Mucosa of rectum (tissue), 2 donors: ENCODE data around the gene LCN6.
"Not testable (repeated sequence)": the region's sequence is repeated elsewhere in the genome, so short reads cannot be mapped to it uniquely, and the experiment has no call there.

ENCODE experiments used
- H3K27ac ChIP-seq, 2 donors: one replicate each; pipeline ENCODE4 v1.7.0; 2013; ENCODE audit warnings: inconsistent platforms in 2 of 2, low read depth in 2 of 2, low read length in 2 of 2
- H3K27me3 ChIP-seq, 2 donors: one replicate each; pipeline ENCODE4 v1.7.0; 2013; ENCODE audit warnings: low read length in 2 of 2; ENCODE audit not compliant: control insufficient read depth in 2 of 2, insufficient read depth in 2 of 2
- H3K36me3 ChIP-seq, 2 donors: one replicate each; pipeline ENCODE4 v1.7.0; 2013; ENCODE audit warnings: low read length in 2 of 2; ENCODE audit not compliant: control insufficient read depth in 2 of 2, insufficient read depth in 2 of 2
- H3K4me1 ChIP-seq, 2 donors: one replicate each; pipeline ENCODE4 v1.7.0; 2013; ENCODE audit warnings: low read length in 2 of 2, mild to moderate bottlenecking in 1 of 2; ENCODE audit not compliant: control insufficient read depth in 2 of 2, insufficient read depth in 2 of 2
- H3K4me3 ChIP-seq, 2 donors: one replicate each; pipeline ENCODE4 v1.7.0; 2013; ENCODE audit warnings: low read length in 2 of 2
- H3K9ac ChIP-seq, 2 donors: one replicate each; pipeline ENCODE4 v1.7.0; 2013; ENCODE audit warnings: low read length in 2 of 2, low read depth in 1 of 2, mild to moderate bottlenecking in 1 of 2
- H3K9me3 ChIP-seq, 2 donors: one replicate each; pipeline ENCODE4 v1.7.0; 2013; ENCODE audit warnings: low read length in 2 of 2; ENCODE audit not compliant: control insufficient read depth in 2 of 2
- donor health status: healthy.
- donor health status: Normal muscosa, but diverticular disease.

Gene LCN6

DNA sequence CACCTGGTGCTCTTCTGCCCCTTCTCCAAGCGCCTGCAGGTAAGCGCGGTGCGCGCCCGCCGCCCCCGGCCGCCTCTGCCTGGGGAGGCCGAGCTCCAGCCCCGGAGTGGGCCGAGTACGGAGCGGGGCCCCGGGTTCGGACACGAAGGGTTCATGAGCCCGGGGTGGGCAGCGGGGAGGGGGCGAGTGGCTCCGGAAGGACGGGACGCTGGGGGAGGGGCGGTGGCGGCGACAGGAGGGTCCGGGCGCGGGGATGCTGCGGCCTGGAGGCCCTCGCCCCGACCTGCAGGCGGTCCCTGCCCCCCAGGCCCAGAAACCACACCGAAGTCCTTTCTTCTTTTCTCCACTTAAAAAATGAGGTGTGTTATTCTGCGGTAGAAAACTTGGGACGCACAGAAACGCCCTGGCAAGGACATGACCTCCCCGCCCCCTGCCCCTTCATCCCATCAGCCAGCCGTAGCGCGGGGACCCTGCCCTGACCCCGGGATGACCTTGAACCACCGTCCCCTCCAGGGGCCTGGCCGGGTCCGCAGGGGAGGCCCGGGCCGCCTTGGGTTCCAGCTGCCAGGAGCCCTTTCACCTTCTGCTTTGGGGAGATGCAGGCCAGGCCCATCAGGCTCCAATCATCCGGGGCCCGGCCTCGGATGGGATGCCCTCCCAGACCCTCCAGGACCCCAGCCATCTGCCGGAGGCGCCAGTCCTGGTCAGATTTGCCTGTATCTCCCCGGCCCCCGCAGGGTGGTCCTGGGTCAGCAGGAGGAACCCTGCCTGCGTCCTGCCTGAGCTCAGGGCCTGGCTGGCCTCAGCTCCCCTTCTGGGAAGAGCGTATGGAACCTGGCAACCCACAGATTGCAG is 35.4 kb downstream of the LCN6 start:
- Histone ChIP-seq H3K4me3 (no peak overlapping the region), H3K9me3 (no peaks in the 10 kb centered on the region), H3K4me1 (no peaks in the 10 kb centered on the region), H3K27ac (no peak overlapping the region), H3K9ac (no peak overlapping the region), H3K27me3 (peaks cover 17 to 26% of the 10 kb centered on the region in 2 donors), H3K36me3 (no peaks in the 10 kb centered on the region)

DNA sequence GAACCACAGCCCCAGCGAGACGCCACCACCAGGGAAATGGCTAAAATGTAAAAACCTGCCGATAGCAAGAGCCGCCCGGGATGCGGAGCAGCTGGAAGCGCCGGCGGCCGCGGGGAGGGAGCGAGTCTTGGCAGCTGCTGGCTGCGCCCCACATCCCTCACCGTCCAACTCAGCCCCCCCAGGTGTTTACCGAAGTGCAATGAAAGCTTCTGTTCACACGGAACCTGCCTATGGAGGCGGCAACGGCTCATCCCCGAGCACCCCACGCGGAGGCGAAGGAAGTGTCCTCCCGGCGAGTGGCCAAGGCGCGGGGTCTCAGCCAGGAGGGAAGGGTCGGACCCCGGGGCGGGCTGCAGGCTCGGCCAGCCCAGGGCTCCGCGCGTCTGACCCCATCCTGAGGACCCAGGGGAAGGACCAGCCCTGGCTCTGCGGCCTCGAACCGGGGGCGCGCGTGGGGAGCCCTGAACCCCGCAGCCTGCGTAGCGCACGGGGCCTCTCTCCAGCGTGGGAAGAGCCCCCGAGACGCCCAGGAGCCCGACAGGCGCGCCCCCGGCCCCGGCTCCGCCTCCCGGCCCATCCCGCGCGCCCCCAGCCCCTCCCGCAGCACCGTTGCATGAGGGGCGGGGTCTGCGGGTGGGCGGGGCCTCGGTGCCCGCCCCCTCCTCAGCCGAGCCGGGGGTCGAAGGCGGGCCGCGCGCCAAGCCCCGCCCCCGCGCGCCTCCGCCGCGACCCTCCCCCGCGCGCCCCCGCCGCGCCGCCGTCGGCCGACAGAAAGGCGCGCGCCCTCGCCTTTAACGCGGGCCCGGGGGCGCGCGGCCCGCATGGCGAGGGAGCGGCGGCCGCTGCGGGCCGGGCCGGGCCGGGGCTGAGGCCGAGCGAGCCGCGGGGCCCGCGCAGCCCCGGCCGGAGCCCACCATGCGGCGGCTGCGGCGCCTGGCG is 36.3 kb downstream of the LCN6 start, which contains the start of gene DIPK1B:
TSS of gene DIPK1B (plus strand) at position 822 of the 939 bp plus-strand sequence. CDS start at position 916, 94 bp downstream.
- no peak within 1 kb of the TSS for H3K9ac ChIP-seq
- H3K27ac ChIP-seq: no peak within 1 kb of the TSS
- peak within 1 kb of the TSS in 1 of 2 donors; percentile 5 for H3K4me3 ChIP-seq
- peaks cover 17 to 29% of the 10 kb centered on the region in 2 donors for H3K27me3 ChIP-seq
- H3K4me1 ChIP-seq: no peaks in the 10 kb centered on the region
- H3K36me3 ChIP-seq: no peaks in the 10 kb centered on the region
- no peaks in the 10 kb centered on the region for H3K9me3 ChIP-seq

DNA sequence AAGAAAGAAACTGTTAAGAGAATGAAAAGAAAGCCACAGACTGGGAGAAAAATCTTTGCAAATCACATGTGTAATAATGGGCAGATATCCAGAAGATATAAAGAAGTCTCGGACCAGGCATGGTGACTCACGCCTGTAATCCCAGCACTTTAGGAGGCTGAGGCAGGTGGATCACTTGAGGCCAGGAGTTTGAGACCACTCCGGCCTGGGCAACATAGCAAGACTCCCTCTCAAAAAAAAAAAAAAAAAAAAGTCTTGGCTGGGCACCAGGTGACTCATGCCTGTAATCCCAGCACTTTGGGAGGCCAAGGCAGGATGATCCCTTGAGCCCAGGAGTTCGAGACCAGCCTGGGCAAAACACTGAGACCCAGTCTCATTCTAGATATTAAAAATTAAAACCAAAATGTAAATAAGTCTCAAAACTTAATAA is 37.1 kb downstream of the LCN6 start:
- H3K27me3 ChIP-seq: peaks cover 17 to 29% of the 10 kb centered on the region in 2 donors
- H3K4me1 ChIP-seq, H3K36me3 ChIP-seq, H3K4me3 ChIP-seq, H3K9me3 ChIP-seq, H3K9ac ChIP-seq, H3K27ac ChIP-seq: not testable (repeated sequence)

DNA sequence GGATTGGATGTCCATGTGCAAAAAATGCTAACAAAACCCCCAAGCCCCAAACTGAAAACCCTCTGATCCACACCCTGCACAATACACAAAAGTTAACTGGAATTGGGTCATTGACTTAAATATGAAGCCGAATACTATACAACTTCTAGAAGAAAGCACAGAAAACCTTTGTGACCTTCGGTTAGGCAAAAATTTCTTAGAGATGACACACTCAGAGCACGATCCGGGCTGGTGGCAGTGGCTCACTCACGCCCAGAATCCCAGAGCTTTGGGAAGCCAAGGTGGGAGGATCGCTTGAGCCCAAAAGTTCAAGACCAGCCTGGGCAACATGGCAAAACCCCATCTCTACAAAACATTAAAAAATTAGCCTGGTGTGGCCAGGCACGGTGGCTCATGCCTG is 37.8 kb downstream of the LCN6 start:
- no peak overlapping the region for H3K9ac ChIP-seq
- H3K36me3 ChIP-seq: no peaks in the 10 kb centered on the region
- H3K4me1 ChIP-seq: no peaks in the 10 kb centered on the region
- H3K27ac ChIP-seq: no peak overlapping the region
- no peak overlapping the region for H3K4me3 ChIP-seq
- H3K9me3 ChIP-seq: no peaks in the 10 kb centered on the region
- H3K27me3 ChIP-seq: peaks cover 12 to 24% of the 10 kb centered on the region in 2 donors

DNA sequence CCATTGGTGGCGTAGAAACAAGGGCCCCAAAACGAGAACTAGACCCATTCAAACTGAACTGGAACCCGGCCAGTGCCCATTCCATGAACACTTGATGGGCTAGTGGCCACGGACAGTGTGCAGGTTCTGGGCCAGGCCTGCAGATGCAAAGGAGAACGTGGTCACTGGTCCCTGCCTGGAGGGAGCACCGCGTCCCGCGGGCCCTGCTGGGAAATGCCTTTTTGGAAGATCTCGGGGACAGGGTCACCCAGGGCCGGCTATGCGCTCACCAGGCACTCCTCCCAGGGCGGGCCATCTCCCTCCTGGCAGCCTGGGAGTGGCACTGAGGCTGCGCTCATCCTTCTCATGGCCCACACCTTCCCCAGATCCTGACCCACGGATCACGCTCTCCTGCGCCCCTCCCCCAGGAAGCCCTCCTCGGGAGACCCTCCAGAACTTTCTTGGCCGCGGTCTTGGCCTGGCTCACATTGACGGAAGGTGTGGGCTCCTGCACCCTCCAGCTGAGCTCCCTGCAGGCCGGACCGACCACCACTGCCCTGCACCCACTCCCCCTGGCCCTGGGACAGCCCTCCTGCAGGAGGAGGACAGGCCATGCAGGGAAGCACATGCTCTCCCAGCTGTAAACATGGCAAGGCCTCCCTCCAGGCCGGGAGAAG is 38.7 kb downstream of the LCN6 start:
- no peaks in the 10 kb centered on the region for H3K9me3 ChIP-seq
- H3K36me3 ChIP-seq: no peaks in the 10 kb centered on the region
- H3K4me3 ChIP-seq: no peak overlapping the region
- H3K27me3 ChIP-seq: peaks cover 12 to 20% of the 10 kb centered on the region in 2 donors
- no peak overlapping the region for H3K9ac ChIP-seq
- no peak overlapping the region for H3K27ac ChIP-seq
- H3K4me1 ChIP-seq: no peaks in the 10 kb centered on the region

DNA sequence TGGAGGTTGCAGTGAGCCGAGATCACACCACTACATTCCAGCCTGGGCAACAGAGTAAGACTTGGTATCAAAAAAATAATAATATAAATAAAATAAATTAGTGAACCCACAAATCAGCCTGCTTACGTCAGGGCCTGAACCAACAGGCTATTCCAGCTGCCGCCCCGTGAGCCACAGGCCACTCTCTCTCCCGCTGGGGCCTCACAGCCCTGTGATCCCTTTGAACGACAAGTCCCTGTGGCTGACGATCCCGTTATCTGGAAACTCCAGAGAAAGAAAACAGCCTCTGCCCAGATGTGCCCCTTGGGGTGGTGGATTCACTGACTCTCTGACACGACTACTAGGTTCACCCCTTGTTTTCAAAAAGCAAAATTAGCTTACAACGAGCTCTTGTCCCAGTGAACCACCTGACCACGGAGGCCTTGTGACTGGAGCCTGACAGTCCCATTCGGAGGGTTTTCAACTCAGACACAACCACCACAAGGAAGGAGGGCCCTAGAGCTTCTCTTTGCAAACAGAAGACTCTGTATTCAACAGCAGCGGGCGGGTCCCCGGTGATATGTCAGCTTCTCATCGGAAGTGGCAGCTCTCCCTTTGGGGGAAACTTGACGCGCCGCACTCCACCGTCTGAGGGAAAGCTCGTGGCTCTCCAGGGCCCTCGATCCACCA is 40.3 kb downstream of the LCN6 start:
- Histone ChIP-seq H3K4me1 (no peaks in the 10 kb centered on the region), H3K27me3 (peaks cover 5 to 13% of the 10 kb centered on the region in 2 donors), H3K9ac (no peak overlapping the region), H3K9me3 (no peaks in the 10 kb centered on the region), H3K4me3 (no peak overlapping the region), H3K36me3 (no peaks in the 10 kb centered on the region), H3K27ac (no peak overlapping the region)

DNA sequence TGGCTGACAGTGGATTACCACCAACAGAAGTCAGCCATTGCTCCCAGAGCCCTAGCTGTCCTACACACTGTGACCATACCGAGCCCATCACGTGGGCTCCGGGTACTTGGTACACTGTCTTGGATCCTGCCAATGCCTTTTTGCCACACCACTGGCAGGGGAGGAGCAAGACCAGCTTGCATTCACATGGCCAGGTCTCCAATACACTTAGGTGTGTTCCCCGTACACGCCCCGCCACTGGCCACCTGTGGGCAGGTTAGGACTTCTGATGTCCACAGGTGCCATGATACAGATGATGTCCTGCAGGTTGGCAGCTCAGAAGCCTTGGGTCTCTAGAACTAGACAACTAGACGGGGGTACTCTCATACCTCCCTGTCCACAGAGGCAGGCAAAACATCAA is 41.3 kb downstream of the LCN6 start:
- Histone ChIP-seq H3K27me3 (peaks cover 2 to 11% of the 10 kb centered on the region in 2 donors), H3K9me3 (no peaks in the 10 kb centered on the region), H3K27ac (no peak overlapping the region), H3K9ac (no peak overlapping the region), H3K4me3 (no peak overlapping the region), H3K4me1 (no peaks in the 10 kb centered on the region), H3K36me3 (no peaks in the 10 kb centered on the region)

DNA sequence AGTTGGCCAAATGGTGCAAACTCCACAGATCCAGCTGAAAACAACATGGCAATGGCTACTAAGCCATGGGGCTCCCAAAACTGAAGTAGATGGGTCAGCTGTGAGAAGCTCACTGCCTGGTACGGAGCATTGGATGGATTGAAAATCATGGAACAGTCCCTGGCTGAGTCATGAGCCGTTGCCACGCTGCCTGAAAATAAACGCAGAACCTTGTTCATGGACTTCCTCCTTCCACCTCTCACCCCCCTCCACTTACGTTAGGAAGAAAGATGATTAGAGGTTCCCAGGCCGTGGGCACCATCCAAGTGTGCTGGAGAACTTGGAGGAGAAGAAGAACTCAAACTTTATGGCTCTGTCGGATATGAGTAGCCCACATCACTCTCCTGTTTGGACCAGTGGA is 42.8 kb downstream of the LCN6 start:
- H3K4me1 ChIP-seq: peaks cover 2 to 5% of the 10 kb centered on the region in 2 donors
- no peaks in the 10 kb centered on the region for H3K9me3 ChIP-seq
- H3K27ac ChIP-seq: no peak overlapping the region
- H3K36me3 ChIP-seq: no peaks in the 10 kb centered on the region
- no peak overlapping the region for H3K4me3 ChIP-seq
- peaks cover 6 to 10% of the 10 kb centered on the region in 2 donors for H3K27me3 ChIP-seq
- no peak overlapping the region for H3K9ac ChIP-seq

DNA sequence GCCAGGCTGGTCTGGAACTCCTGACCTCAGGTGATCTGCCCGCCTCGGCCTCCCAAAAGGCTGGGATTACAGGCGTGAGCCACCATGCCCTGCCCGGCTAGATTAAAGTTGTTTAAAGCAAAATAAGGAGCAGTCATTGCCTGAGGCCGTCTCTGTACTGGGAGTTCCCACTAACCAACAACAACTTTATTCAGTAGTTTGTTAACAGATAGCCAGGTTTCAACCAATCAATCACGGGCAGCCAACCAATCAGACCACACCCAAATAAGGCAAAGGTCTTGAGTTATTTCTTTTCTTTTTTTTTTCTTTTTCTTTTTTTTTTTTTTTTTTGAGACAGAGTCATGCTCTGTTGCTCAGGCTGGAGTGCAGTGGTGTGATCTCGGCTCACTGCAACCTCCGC is 43.6 kb downstream of the LCN6 start:
- H3K27me3 ChIP-seq: peaks cover 9 to 12% of the 10 kb centered on the region in 2 donors
- not testable (repeated sequence) for H3K9ac ChIP-seq, H3K9me3 ChIP-seq, H3K36me3 ChIP-seq, H3K4me3 ChIP-seq, H3K27ac ChIP-seq, H3K4me1 ChIP-seq
